Activated CD8-positive, alpha-beta T cell treated with anti-CD3 and anti-CD28 coated beads for 36 hours (primary cell): ENCODE data around the gene ZSWIM5. TPM values are rescaled to one million over a fixed set of nuclear protein-coding genes. Genes with fewer than 3 reads are reported as not detected.

ENCODE experiments used
- ATAC-seq: fragments of 200-7000 bp; cut with Tn5 transposase; one replicate; pipeline ENCODE4 v1.10.0; 2021; ENCODE audit warnings: mild to moderate bottlenecking, moderate library complexity
- CTCF ChIA-PET: fragments of 350-600 bp; sonication (Branson Sonifier 250); formaldehyde crosslinking; loops from one replicate; lab custom pipeline; 2021; ENCODE audit warnings: antibody characterized with exemption; lab: Charles Lee
- POLR2A ChIA-PET: fragments of 350-600 bp; sonication (Branson Sonifier 250); formaldehyde crosslinking; loops from one replicate; lab custom pipeline; 2021; ENCODE audit warnings: antibody characterized with exemption; lab: Charles Lee
- DNase-seq: peaks from one replicate; pipeline ENCODE4 v3.0.0-alpha.2; 2020
- H3K27ac Mint-ChIP-seq: one replicate; pipeline ENCODE4 v1.8.0; 2021; ENCODE audit warnings: mild to moderate bottlenecking, mixed read lengths
- H3K27me3 Mint-ChIP-seq: one replicate; pipeline ENCODE4 v1.8.0; 2021; ENCODE audit warnings: mixed read lengths
- H3K36me3 Mint-ChIP-seq: one replicate; pipeline ENCODE4 v1.8.0; 2021; ENCODE audit warnings: low read depth, mixed read lengths
- H3K4me1 Mint-ChIP-seq: one replicate; pipeline ENCODE4 v1.8.0; 2021; ENCODE audit warnings: low read depth, mixed read lengths
- H3K4me3 Mint-ChIP-seq: one replicate; pipeline ENCODE4 v1.8.0; 2021; ENCODE audit warnings: mild to moderate bottlenecking, moderate library complexity, mixed read lengths
- H3K9me3 Mint-ChIP-seq: one replicate; pipeline ENCODE4 v1.8.0; 2021; ENCODE audit warnings: mixed read lengths
- CTCF ChIP-seq: fragments of 200-600 bp; IDR thresholded peaks from one replicate; pipeline ENCODE4 v1.8.0; 2022; ENCODE audit warnings: antibody characterized with exemption, mild to moderate bottlenecking
- intact Hi-C: fragments of 100-400 bp; cut with micrococcal nuclease; formaldehyde crosslinking; loops from one replicate; pipeline ENCODE4 v1.10.0; 2022
- total RNA-seq, 2 experiments: library from RNA; stranded (reverse); gene quantifications; one replicate each; pipeline ENCODE4 v1.2.3, GENCODE V29; 2021

The ZSWIM5 gene
- total RNA-seq, 2 experiments from 2014 or later, result 0.70 to 0.87 TPM

DNA sequence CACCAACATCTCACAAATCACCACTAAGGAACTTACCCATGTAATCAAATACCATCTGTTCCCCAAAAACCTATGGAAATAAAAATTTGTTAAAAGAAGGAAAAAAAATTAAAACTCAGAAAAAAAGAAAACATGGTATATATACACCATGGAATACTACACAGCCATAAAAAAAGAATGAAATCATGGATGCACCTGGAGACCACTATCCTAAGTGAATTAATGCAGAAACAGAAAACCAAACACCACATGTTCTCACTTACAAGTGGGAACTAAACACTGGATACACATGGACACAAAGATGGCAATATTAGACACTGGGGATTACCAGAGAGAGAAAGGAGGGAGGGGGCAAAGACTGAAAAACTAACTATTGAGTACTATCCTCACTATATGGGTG, 50.4 kb downstream of the ZSWIM5 start:
- no peaks in the 10 kb centered on the region for H3K27me3 Mint-ChIP-seq
- H3K36me3 Mint-ChIP-seq, result no peaks in the 10 kb centered on the region

DNA sequence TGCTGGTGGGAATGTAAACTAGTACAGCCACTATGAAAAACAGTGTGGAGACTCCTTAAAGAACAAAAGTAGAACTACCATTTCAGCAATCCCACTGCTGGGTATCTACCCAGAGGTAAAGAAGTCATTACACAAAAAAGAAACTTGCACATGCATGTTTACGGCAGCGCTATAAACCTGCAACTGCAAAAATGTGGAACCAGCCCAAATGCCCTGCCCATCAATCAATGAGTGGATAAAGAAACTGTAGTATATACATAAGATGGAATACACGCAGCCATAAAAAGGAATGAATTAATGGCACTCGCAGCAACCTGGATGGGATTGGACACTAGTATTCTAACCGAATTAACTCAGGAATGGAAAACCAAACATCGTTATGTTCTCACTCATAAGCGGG, 51.0 kb downstream of the ZSWIM5 start:
- ATAC-seq, result no peak
- ChIA-PET POLR2A (no interaction called here), CTCF (no interaction called here)
- Mint-ChIP-seq H3K27me3 (no peaks in the 10 kb centered on the region), H3K4me3 (no peak overlapping the region), H3K9me3 (no peaks in the 10 kb centered on the region), H3K27ac (no peak overlapping the region), H3K4me1 (no peaks in the 10 kb centered on the region), H3K36me3 (no peaks in the 10 kb centered on the region)
- DNase-seq, result no peak
- intact Hi-C loops, result no loop called here
- TF ChIP-seq CTCF, result no peak

More for the DNA sequence above, 50.4 kb downstream of the ZSWIM5 start:
- no peaks in the 10 kb centered on the region for H3K4me1 Mint-ChIP-seq
- H3K9me3 Mint-ChIP-seq, result no peaks in the 10 kb centered on the region
- no peak overlapping the region for H3K4me3 Mint-ChIP-seq
- DNase-seq (no peak), ATAC-seq (no peak)
- ChIA-PET CTCF (no interaction called here), POLR2A (no interaction called here)
- TF ChIP-seq CTCF, result no peak
- intact Hi-C loops, result no loop called here
- no peak overlapping the region for H3K27ac Mint-ChIP-seq

- H3K9me3 Mint-ChIP-seq, result no peaks in the 10 kb centered on the region
- peaks cover 5% of the 10 kb centered on the region for H3K4me1 Mint-ChIP-seq
- no peak overlapping the region for H3K27ac Mint-ChIP-seq
- no peak for DNase-seq
- ChIA-PET POLR2A (no interaction called here), CTCF (no interaction called here)
- no peak overlapping the region for H3K4me3 Mint-ChIP-seq
- ATAC-seq, result no peak
- no peak for TF ChIP-seq CTCF
- H3K36me3 Mint-ChIP-seq, result no peaks in the 10 kb centered on the region
- no peaks in the 10 kb centered on the region for H3K27me3 Mint-ChIP-seq
- intact Hi-C loops, result no loop called here
These were observed 54.3 kb downstream of the ZSWIM5 start for GRCh38 chr1:45152126-45152525.

GRCh38 chr1:45148209-45148825, 58.1 kb downstream of the ZSWIM5 start:
- POLR2A ChIA-PET, result no interaction called here

More at GRCh38 chr1:45148209-45148825, 58.1 kb downstream of the ZSWIM5 start:
- Mint-ChIP-seq H3K4me1 (peaks cover 5% of the 10 kb centered on the region), H3K36me3 (no peaks in the 10 kb centered on the region), H3K27me3 (peaks cover 7% of the 10 kb centered on the region), H3K9me3 (no peaks in the 10 kb centered on the region), H3K27ac (no peak overlapping the region), H3K4me3 (no peak overlapping the region)
- ATAC-seq (peak; percentile 47), DNase-seq (no peak)
- intact Hi-C loops, result no loop called here
- no peak for TF ChIP-seq CTCF
- CTCF ChIA-PET, result no interaction called here
